ENCODE results near the gene MTMR1.

MTMR1 gene

GRCh38 chrX:150697641-150698040 is 4.4 kb downstream of the MTMR1 start:
- Histone ChIP-seq H3K4me3 (ENCODE audit: low read depth, low read length) (no peak overlapping the region), H3K4me1 (peaks cover 5% of the 10 kb centered on the region), H2AFZ (no peak overlapping the region), H3K9me3 (ENCODE audit: control insufficient read depth, low read length) (no peaks in the 10 kb centered on the region), H3K79me2 (peaks cover 4% of the 10 kb centered on the region), H3K4me2 (ENCODE audit: low read length) (no peak overlapping the region), H3K9ac (no peak overlapping the region), H3K27ac (no peak overlapping the region), H3K36me3 (ENCODE audit: control insufficient read depth, insufficient read depth, low read length) (no peaks in the 10 kb centered on the region), H3K27me3 (ENCODE audit: control insufficient read depth, insufficient read depth, low read length) (no peaks in the 10 kb centered on the region)
- no peak for TF ChIP-seq CTCF (IDR thresholded peaks at IDR 0.05)

- Histone ChIP-seq H3K4me1 (peaks cover 5% of the 10 kb centered on the region), H3K9me3 (ENCODE audit: control insufficient read depth, low read length) (no peaks in the 10 kb centered on the region), H3K27me3 (ENCODE audit: control insufficient read depth, insufficient read depth, low read length) (no peaks in the 10 kb centered on the region), H3K4me3 (ENCODE audit: low read depth, low read length) (no peak overlapping the region), H3K4me2 (ENCODE audit: low read length) (no peak overlapping the region), H3K79me2 (peaks cover 4% of the 10 kb centered on the region), H3K27ac (no peak overlapping the region), H3K36me3 (ENCODE audit: control insufficient read depth, insufficient read depth, low read length) (no peaks in the 10 kb centered on the region), H2AFZ (no peak overlapping the region), H3K9ac (no peak overlapping the region)
- no peak for TF ChIP-seq CTCF (IDR thresholded peaks at IDR 0.05)
Observed at GRCh38 chrX:150698981-150699380, 5.8 kb downstream of the MTMR1 start.

- H3K36me3 ChIP-seq (ENCODE audit: control insufficient read depth, insufficient read depth, low read length): no peaks in the 10 kb centered on the region
- H3K4me1 ChIP-seq: no peaks in the 10 kb centered on the region
- H3K9me3 ChIP-seq (ENCODE audit: control insufficient read depth, low read length): no peaks in the 10 kb centered on the region
- no peak for TF ChIP-seq CTCF (IDR thresholded peaks at IDR 0.05)
- H3K4me2 ChIP-seq (ENCODE audit: low read length): no peak overlapping the region
- H3K4me3 ChIP-seq (ENCODE audit: low read depth, low read length): no peak overlapping the region
- no peak overlapping the region for H3K27ac ChIP-seq
- H3K27me3 ChIP-seq (ENCODE audit: control insufficient read depth, insufficient read depth, low read length): no peaks in the 10 kb centered on the region
- peaks cover 1% of the 10 kb centered on the region for H3K79me2 ChIP-seq
- no peak overlapping the region for H2AFZ ChIP-seq
- no peak overlapping the region for H3K9ac ChIP-seq
Observed at GRCh38 chrX:150700107-150700506, 6.9 kb downstream of the MTMR1 start.

GRCh38 chrX:150701377-150701776 is 8.2 kb downstream of the MTMR1 start:
- Histone ChIP-seq H3K79me2 (no peaks in the 10 kb centered on the region), H2AFZ (no peak overlapping the region), H3K4me1 (no peaks in the 10 kb centered on the region), H3K9me3 (ENCODE audit: control insufficient read depth, low read length) (no peaks in the 10 kb centered on the region), H3K27ac (no peak overlapping the region), H3K4me3 (ENCODE audit: low read depth, low read length) (no peak overlapping the region), H3K27me3 (ENCODE audit: control insufficient read depth, insufficient read depth, low read length) (no peaks in the 10 kb centered on the region), H3K36me3 (ENCODE audit: control insufficient read depth, insufficient read depth, low read length) (no peaks in the 10 kb centered on the region), H3K4me2 (ENCODE audit: low read length) (no peak overlapping the region), H3K9ac (no peak overlapping the region)
- no peak for TF ChIP-seq CTCF (IDR thresholded peaks at IDR 0.05)

- H2AFZ ChIP-seq: no peak overlapping the region
- H3K9me3 ChIP-seq (ENCODE audit: control insufficient read depth, low read length): no peaks in the 10 kb centered on the region
- no peaks in the 10 kb centered on the region for H3K79me2 ChIP-seq
- TF ChIP-seq CTCF (IDR thresholded peaks at IDR 0.05): no peak
- no peak overlapping the region for H3K27ac ChIP-seq
- H3K4me2 ChIP-seq (ENCODE audit: low read length): no peak overlapping the region
- no peak overlapping the region for H3K9ac ChIP-seq
- H3K4me3 ChIP-seq (ENCODE audit: low read depth, low read length): no peak overlapping the region
- H3K27me3 ChIP-seq (ENCODE audit: control insufficient read depth, insufficient read depth, low read length): no peaks in the 10 kb centered on the region
- no peaks in the 10 kb centered on the region for H3K36me3 ChIP-seq (ENCODE audit: control insufficient read depth, insufficient read depth, low read length)
- no peaks in the 10 kb centered on the region for H3K4me1 ChIP-seq
Observed at GRCh38 chrX:150702966-150703694, 9.9 kb downstream of the MTMR1 start.
